RWPE1 (cell line): ENCODE results near the gene IFNA21.

ENCODE experiments used
- CTCF ChIA-PET: fragments of 350-600 bp; sonication (Branson Sonifier 250); formaldehyde crosslinking; extraction: SDS; loops from one replicate; lab custom pipeline; 2021; lab: Yijun Ruan, JAX
- POLR2A ChIA-PET: fragments of 400-600 bp; formaldehyde crosslinking; extraction: SDS; loops from one replicate; lab custom pipeline; 2020; ENCODE audit warnings: antibody characterized with exemption; ENCODE audit not compliant: low non-redundant PET; lab: Yijun Ruan, JAX
- DNase-seq: peaks from one replicate; pipeline ENCODE4 v3.0.0; 2012; ENCODE audit warnings: low spot score
- H3K27ac ChIP-seq: fragments of 450-650 bp; 2 replicates; pipeline ENCODE4 v1.5.1; 2017
- TF ChIP-seq, protein P1 (sequence below): fragments of 450-650 bp; conservative IDR thresholded peaks from 2 replicates; pipeline ENCODE4 v1.5.1; 2017; ENCODE audit warnings: low read depth, mild to moderate bottlenecking

IFNA21 gene

DNA sequence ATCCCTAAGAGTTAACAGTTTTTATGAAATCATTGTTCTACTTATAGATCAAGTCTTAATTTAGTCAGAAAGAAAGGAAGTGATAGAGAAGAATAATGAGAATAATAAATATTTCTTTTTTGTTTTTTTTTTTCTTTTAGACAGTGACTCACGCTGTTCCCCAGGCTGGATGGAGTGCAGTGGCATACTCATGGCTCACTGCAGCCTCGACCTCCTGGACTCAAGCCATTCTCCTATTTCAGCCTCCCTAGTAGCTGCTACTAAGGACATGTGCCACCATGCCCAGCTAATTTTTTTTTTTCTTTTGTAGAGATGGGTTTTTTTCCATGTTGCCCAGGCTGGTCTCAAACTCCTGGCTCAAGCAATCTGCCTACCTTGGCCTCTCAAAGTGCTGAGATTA, 11.0 kb downstream of the IFNA21 start:
- DNase-seq: no peak
- CTCF ChIA-PET: interaction anchor here (0.6 kb wide), 1 partner anchor 39 kb away, joined by 3 read pairs; no protein-coding TSS in a partner anchor
- TF ChIP-seq, protein P1, sequence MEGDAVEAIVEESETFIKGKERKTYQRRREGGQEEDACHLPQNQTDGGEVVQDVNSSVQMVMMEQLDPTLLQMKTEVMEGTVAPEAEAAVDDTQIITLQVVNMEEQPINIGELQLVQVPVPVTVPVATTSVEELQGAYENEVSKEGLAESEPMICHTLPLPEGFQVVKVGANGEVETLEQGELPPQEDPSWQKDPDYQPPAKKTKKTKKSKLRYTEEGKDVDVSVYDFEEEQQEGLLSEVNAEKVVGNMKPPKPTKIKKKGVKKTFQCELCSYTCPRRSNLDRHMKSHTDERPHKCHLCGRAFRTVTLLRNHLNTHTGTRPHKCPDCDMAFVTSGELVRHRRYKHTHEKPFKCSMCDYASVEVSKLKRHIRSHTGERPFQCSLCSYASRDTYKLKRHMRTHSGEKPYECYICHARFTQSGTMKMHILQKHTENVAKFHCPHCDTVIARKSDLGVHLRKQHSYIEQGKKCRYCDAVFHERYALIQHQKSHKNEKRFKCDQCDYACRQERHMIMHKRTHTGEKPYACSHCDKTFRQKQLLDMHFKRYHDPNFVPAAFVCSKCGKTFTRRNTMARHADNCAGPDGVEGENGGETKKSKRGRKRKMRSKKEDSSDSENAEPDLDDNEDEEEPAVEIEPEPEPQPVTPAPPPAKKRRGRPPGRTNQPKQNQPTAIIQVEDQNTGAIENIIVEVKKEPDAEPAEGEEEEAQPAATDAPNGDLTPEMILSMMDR: no peak
- no peak overlapping the region for H3K27ac ChIP-seq
- POLR2A ChIA-PET: no interaction called here

DNA sequence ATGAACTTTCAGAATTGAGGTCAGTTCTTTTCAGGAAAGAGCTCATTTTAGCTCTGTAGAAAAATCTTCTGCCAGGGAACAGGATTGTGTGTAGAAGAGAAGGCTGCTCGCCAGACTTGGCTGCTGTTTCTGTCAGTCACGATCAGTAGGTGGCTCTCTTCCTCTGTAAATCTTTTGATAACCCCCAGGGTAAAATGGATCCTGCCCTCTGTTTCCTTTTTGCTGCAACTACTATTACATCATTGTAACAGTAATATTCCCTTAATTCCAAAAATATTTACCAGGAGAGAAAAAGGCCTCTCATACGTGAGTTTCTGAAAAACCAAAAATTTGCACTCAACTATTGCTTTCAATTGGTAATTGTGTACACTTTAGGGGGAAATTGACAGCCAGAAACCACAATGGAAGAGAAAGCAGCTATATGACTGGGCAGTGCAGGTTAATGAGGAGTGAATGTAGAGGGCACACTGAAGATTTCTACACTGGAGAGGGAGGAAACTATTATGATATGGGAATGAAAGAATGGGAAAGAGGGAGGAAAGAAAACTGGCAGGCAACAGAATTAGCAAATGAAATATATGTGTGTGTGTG, 12.3 kb downstream of the IFNA21 start:
- ChIA-PET POLR2A (no interaction called here), CTCF (interaction anchor here (0.6 kb wide), 1 partner anchor 515 kb away, joined by 6 read pairs; no protein-coding TSS in a partner anchor)
- peak; percentile 45 for DNase-seq
- TF ChIP-seq, protein P1: peak; percentile 25; the same call in 1 of the 2 replicates
- H3K27ac ChIP-seq: no peak overlapping the region

DNA sequence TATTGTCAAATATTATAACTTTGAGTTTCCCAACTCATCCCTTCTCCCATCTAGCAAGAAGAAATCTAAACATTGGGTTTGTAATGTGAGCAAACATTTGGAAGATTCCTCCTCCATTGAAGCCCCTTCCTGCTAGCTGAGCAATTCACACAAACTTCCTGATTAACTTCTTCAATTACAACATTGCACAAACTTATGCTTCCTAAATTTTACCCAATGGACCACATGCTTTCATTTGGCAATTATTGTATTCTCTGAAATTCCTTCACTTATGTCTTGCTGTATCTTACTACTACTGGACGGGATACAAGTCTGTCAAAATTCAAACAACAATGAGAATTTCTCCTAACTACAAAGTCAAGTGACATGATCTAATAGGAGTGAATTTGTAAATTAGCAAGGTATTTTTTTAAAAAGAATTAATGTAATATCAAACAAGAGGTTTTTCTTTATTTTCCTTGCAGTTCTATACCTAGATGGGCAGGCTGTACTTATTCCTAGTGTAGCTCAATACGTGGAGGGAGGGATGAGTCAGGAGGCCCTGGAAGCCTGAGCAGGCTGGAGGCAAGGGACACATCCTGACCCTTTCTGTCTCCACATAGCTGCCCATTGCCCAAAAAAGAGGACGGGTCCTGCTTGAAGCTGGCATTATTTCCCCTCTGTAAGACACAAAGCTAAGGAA, 13.0 kb downstream of the IFNA21 start:
- CTCF ChIA-PET: interaction anchor here (0.6 kb wide), 1 partner anchor 514 kb away, joined by 6 read pairs; no protein-coding TSS in a partner anchor
- no peak overlapping the region for H3K27ac ChIP-seq
- no peak for DNase-seq
- TF ChIP-seq, protein P1: no peak
- POLR2A ChIA-PET: no interaction called here

DNA sequence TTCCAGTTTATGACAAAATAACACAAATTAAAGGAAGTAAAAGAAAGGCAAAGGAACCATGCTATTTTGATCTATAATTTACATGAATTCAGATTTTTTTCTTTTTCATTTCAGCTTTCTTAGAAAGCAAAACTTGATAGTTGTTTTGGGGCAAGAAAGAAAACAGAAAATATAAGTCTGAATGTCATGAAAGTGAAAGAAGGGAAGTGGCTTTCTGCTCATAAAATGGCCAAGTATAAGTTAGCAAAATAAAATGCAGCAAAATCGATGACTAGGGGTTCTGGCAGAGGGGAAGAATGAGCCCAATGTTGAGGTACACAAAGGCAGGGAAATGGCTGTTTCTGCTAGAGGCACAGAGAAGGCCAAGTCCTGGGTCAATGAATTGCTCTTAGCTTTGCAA, 21.9 kb downstream of the IFNA21 start:
- TF ChIP-seq, protein P1: no peak
- DNase-seq: no peak
- H3K27ac ChIP-seq: no peak overlapping the region
- CTCF ChIA-PET: no interaction called here
- POLR2A ChIA-PET: no interaction called here

DNA sequence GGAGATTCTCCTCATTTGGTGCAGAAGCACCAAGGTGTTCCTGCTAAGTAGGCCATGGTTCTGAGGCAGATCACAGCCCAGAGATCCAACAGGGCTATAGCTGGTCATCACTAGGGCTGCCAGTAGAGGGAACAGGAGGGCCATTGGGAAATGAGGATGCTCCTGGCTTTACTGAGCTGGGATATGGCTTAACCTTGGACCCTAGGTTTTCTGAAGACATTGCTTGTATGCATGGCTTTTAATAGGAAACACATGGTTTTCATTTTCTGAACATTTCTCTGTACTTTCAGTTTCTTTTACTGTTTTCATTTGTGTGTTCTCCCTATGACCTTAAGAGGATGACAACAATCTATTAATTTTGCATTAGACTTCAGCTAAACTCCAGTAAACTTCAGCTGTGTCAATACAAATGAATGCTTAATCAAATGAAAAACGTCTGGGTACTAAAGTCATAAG, 25.0 kb downstream of the IFNA21 start, which contains the start of gene IFNW1:
TSS of gene IFNW1 (minus strand) at position 406 of the 456 bp plus-strand sequence. CDS start at position 144, 262 bp downstream.
- CTCF ChIA-PET: interaction anchor here (0.5 to 0.6 kb wide), 2 partner anchors 729 to 1063 kb away, joined by 3 read pairs; no protein-coding TSS in a partner anchor
- DNase-seq: no peak
- POLR2A ChIA-PET: no interaction called here
- no peak within 1 kb of the TSS for H3K27ac ChIP-seq
- TF ChIP-seq, protein P1: peak; percentile 14; the same call in 1 of the 2 replicates

DNA sequence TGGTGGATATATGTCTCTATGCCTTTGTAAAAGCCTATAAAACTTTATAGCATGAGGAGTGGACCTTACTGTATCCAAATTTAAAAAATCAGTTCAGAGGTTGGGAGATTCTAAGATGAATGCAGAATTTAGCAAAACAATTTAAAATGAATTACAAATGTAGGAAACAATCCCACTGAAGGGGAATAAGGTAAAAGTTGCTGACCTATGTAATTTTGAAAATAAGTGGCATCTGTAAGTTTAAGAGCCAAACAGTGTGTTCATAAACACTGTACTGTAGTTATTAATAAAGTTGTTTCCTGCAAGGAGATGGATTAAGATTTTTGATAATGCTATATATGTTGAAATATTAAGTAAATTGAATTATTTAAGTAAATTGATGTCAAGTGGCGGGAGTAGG, 29.4 kb downstream of the IFNA21 start:
- H3K27ac ChIP-seq: no peak overlapping the region
- DNase-seq: no peak
- TF ChIP-seq, protein P1: no peak
- CTCF ChIA-PET: no interaction called here
- POLR2A ChIA-PET: no interaction called here
